Suprapubic skin (tissue), 4 donors: ENCODE results near the gene MKLN1.

Experiments
- CTCF ChIP-seq, 2 donors: fragments of 200-600 bp in 1 of 2; fragments of 450-650 bp in 1 of 2; sonication (generic) in 1 of 2; IDR thresholded peaks; one replicate each; pipeline ENCODE4 v1.5.1; 2016 to 2019; ENCODE audit warnings: antibody characterized with exemption in 2 of 2, mild to moderate bottlenecking in 1 of 2, moderate library complexity in 1 of 2
- EP300 ChIP-seq: sonication (generic); formaldehyde crosslinking; IDR thresholded peaks from one replicate; pipeline ENCODE4 v1.6.1; 2017; ENCODE audit warnings: antibody characterized with exemption
- POLR2A ChIP-seq, 2 donors: fragments of 450-650 bp; IDR thresholded peaks; one replicate each; pipeline ENCODE4 v1.6.1; 2017; ENCODE audit warnings: antibody characterized with exemption in 2 of 2, mild to moderate bottlenecking in 2 of 2, moderate library complexity in 2 of 2
- POLR2AphosphoS5 ChIP-seq, 3 donors: sonication (generic); formaldehyde crosslinking; IDR thresholded peaks; one replicate each; pipeline ENCODE4 v1.6.1; 2017; ENCODE audit warnings: antibody characterized with exemption in 3 of 3

DNA sequence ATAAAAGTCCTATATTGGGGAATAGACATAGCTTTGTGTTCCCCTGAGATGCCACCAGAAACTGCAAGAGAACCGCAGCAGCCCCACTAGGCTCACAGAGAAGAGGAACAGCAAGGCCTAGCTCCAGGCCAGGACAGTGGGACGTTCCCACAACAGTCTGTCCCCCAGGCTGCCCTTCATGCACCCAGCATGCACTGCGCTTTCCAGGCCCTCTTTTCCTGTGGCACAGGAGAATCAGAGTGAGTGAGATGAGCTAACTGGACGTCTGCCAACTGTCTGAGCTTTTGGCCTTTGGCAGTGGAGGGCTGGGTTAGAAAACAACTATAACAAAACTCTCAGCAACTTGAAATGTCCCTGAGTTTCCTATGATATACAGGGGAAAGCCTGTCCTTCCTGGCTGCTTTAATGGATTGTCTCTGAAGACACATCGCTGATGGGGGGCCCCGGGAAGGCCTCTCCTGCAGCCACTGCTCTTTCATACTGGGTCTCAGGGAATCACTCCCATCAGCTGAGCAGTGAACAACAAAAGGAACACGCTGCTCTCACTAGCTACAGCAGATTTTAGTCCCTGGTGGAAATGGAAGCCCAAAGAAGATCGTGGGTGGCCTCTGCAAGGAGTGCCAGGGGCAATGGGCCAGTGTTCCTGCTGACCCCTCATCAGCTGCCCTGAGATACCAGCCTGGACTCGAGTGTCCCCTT, 175.3 kb downstream of the MKLN1 start:
- TF ChIP-seq POLR2A (IDR thresholded peaks at IDR 0.05), result no peak
- TF ChIP-seq CTCF (IDR thresholded peaks at IDR 0.05), result no peak
- no peak for TF ChIP-seq EP300
- TF ChIP-seq POLR2AphosphoS5 (IDR thresholded peaks at IDR 0.05), result no peak
